HG02571 (cell line): Measurements from ENCODE around the gene ENTPD1.
"Not testable (repeated sequence)": the region's sequence is repeated elsewhere in the genome, so short reads cannot be mapped to it uniquely, and the experiment has no call there.

Source experiments
- ATAC-seq: cut with Tn5 transposase; IDR thresholded peaks from one replicate; pipeline ENCODE4 v1.9.1; 2021; ENCODE audit warnings: mild to moderate bottlenecking, moderate library complexity; ENCODE audit not compliant: unreplicated experiment

ENTPD1 gene

GRCh38 chr10:95907456-95908253 is 151.7 kb downstream of the ENTPD1 start, which contains the start of gene CC2D2B:
TSS of gene CC2D2B (plus strand) at chr10:95907975. CDS start at chr10:95911324, 3,349 bp downstream.
- peak; percentile 87 for ATAC-seq

DNA sequence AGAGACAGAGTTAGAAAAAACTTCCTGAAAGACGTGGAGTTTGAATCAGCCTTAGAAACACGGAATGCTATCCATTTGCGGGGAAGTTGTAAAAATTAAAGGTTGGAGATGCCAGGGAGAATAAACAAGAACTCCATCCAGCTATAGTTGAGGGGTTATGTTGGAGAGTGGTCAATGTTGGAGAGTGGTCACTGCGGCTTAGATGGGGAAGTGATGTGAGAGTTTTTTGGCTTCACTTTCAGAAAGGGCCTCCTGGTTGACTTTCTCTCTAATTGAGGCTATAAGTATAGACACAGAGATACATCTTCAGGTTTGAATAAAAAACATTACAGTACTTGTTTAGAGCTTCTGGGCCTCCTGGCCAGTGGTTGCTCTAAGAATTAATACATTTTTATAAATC is 152.5 kb downstream of the ENTPD1 start:
- ATAC-seq: no peak

GRCh38 chr10:95909561-95909960 is 153.6 kb downstream of the ENTPD1 start:
- ATAC-seq: no peak

- ATAC-seq: not testable (repeated sequence)
These were observed 160.1 kb downstream of the ENTPD1 start for GRCh38 chr10:95916039-95916438.
